Measurements from ENCODE around the gene ZMYND8. TPM values are rescaled to one million over a fixed set of nuclear protein-coding genes. Genes with fewer than 3 reads are reported as not detected.

ZMYND8 gene
- total RNA-seq, 4 donors from 2014 or later: 29.7 to 42.4 (median 30.9) TPM

GRCh38 chr20:47361057-47361915 lies 4.8 kb upstream of the ZMYND8 start:
- peaks cover 52 to 66% of the 10 kb centered on the region in 2 donors for H3K4me1 ChIP-seq
- intact Hi-C loops (cut with DNase I): no loop called here

GRCh38 chr20:47360297-47361056 lies 4.0 kb upstream of the ZMYND8 start:
- Histone ChIP-seq H3K36me3 (no peaks in the 10 kb centered on the region), H3K27me3 (no peaks in the 10 kb centered on the region), H3K4me3 (replicated peaks in 1 of 3) (no peak overlapping the region), H3K4me1 (peaks cover 60 to 70% of the 10 kb centered on the region in 2 donors), H3K27ac (peak overlapping the region; percentile 99 to 100 (median 100)), H3K9me3 (no peaks in the 10 kb centered on the region)
- peak in 1 of 2 donors; percentile 93 for TF ChIP-seq POLR2A (IDR thresholded peaks at IDR 0.05)
- no peak for TF ChIP-seq CTCF (IDR thresholded peaks at IDR 0.05)
- intact Hi-C loops (cut with DNase I): no loop called here
- DNase-seq: peak; percentile 92 to 93
- 4 to 18% methylated on average over 19 of the region's 19 CpGs for WGBS, 2 donors

More at GRCh38 chr20:47361057-47361915, 4.8 kb upstream of the ZMYND8 start:
- Histone ChIP-seq H3K4me3 (replicated peaks in 1 of 3) (no peak overlapping the region), H3K27ac (peak overlapping the region; percentile 99 to 100 (median 100)), H3K27me3 (no peaks in the 10 kb centered on the region), H3K9me3 (no peaks in the 10 kb centered on the region), H3K36me3 (no peaks in the 10 kb centered on the region)
- 60 to 65% methylated on average over 18 of the region's 18 CpGs for WGBS, 2 donors
- peak in 1 of 2 donors; percentile 53 for DNase-seq
- TF ChIP-seq POLR2A (IDR thresholded peaks at IDR 0.05) (no peak), CTCF (IDR thresholded peaks at IDR 0.05) (no peak)

GRCh38 chr20:47359530-47360296 lies 3.2 kb upstream of the ZMYND8 start:
- intact Hi-C loops (cut with DNase I): loop anchor here (5.0 kb wide), 1 partner anchor 42 kb away; no protein-coding TSS in a partner anchor
- H3K4me3 ChIP-seq (replicated peaks in 1 of 3): no peak overlapping the region
- TF ChIP-seq CTCF (IDR thresholded peaks at IDR 0.05): no peak
- no peak for TF ChIP-seq POLR2A (IDR thresholded peaks at IDR 0.05)
- no peaks in the 10 kb centered on the region for H3K36me3 ChIP-seq
- 54 to 70% methylated on average over 9 of the region's 9 CpGs for WGBS, 2 donors
- H3K27ac ChIP-seq: peak overlapping the region; percentile 99 to 100 (median 100)
- no peaks in the 10 kb centered on the region for H3K27me3 ChIP-seq
- DNase-seq: peak in 1 of 2 donors; percentile 58
- H3K4me1 ChIP-seq: peaks cover 67 to 75% of the 10 kb centered on the region in 2 donors
- H3K9me3 ChIP-seq: no peaks in the 10 kb centered on the region

GRCh38 chr20:47358672-47359529 lies 2.4 kb upstream of the ZMYND8 start:
- intact Hi-C loops (cut with DNase I): loop anchor here (5.0 kb wide), 1 partner anchor 42 kb away; no protein-coding TSS in a partner anchor
- no peaks in the 10 kb centered on the region for H3K27me3 ChIP-seq

More at GRCh38 chr20:47358672-47359529, 2.4 kb upstream of the ZMYND8 start:
- 11 to 18% methylated on average over 17 of the region's 17 CpGs for WGBS, 2 donors
- H3K36me3 ChIP-seq: no peaks in the 10 kb centered on the region
- H3K4me1 ChIP-seq: peaks cover 76 to 83% of the 10 kb centered on the region in 2 donors
- TF ChIP-seq POLR2A (IDR thresholded peaks at IDR 0.05) (peak in 1 of 2 donors; percentile 85), CTCF (IDR thresholded peaks at IDR 0.05) (no peak)
- H3K9me3 ChIP-seq: no peaks in the 10 kb centered on the region
- no peak overlapping the region for H3K4me3 ChIP-seq (replicated peaks in 1 of 3)
- H3K27ac ChIP-seq: peak overlapping the region; percentile 99 to 100 (median 100)
- DNase-seq: peak; percentile 93 to 95

Measured in thyroid gland (tissue), 4 donors.